Astrocyte (in vitro differentiated cells and primary cell): ENCODE measurements around the gene OTX2. TPM values are rescaled to one million over a fixed set of nuclear protein-coding genes. Genes with fewer than 3 reads are reported as not detected.

Experiments
- DNase-seq: peaks from one replicate; pipeline ENCODE4 v3.0.0-alpha.2; 2010; ENCODE audit warnings: low read depth
- FAIRE-seq: peaks from 2 replicates; lab custom pipeline; 2011; peaks lifted over from hg19 to GRCh38; lab: Jason Lieb, UNC
- H2AFZ ChIP-seq: 2 replicates; pipeline ENCODE4 v1.6.0; 2012; ENCODE audit warnings: low read depth, low read length, inconsistent platforms
- H3K27ac ChIP-seq: 2 replicates; pipeline ENCODE4 v1.5.1; 2011; ENCODE audit warnings: low read depth, low read length, inconsistent platforms
- H3K27me3 ChIP-seq: 2 replicates; pipeline ENCODE4 v1.6.0; 2011; ENCODE audit warnings: low read length, inconsistent platforms; ENCODE audit not compliant: insufficient read depth
- H3K36me3 ChIP-seq: 2 replicates; pipeline ENCODE4 v1.5.1; 2011; ENCODE audit warnings: low read length, inconsistent platforms; ENCODE audit not compliant: insufficient read depth
- H3K4me1 ChIP-seq: 2 replicates; pipeline ENCODE4 v1.5.1; 2011; ENCODE audit warnings: low read length, inconsistent platforms; ENCODE audit not compliant: insufficient read depth
- H3K4me2 ChIP-seq: 2 replicates; pipeline ENCODE4 v1.6.0; 2012; ENCODE audit warnings: low read length, inconsistent platforms
- H3K4me3 ChIP-seq: 2 replicates; pipeline ENCODE4 v1.5.1; 2011; ENCODE audit warnings: low read depth, mild to moderate bottlenecking, low read length, inconsistent platforms; ENCODE audit not compliant: insufficient read depth
- H3K79me2 ChIP-seq: 2 replicates; pipeline ENCODE4 v1.6.0; 2012; ENCODE audit warnings: mild to moderate bottlenecking, low read length, inconsistent platforms; ENCODE audit not compliant: insufficient read depth
- H3K9ac ChIP-seq: 2 replicates; pipeline ENCODE4 v1.6.0; 2012; ENCODE audit warnings: mild to moderate bottlenecking, low read length, inconsistent platforms
- H3K9me3 ChIP-seq: 2 replicates; pipeline ENCODE4 v1.5.1; 2012; ENCODE audit warnings: low read depth, mild to moderate bottlenecking, low read length, inconsistent platforms; ENCODE audit not compliant: insufficient read depth
- H4K20me1 ChIP-seq: 2 replicates; pipeline ENCODE4 v1.6.0; 2012; ENCODE audit warnings: low read length, inconsistent platforms; ENCODE audit not compliant: insufficient read depth
- H3K27ac Mint-ChIP-seq: one replicate; pipeline ENCODE4 v1.8.0; 2021; ENCODE audit warnings: mild to moderate bottlenecking, mixed read lengths; ENCODE audit not compliant: unreplicated experiment
- H3K27me3 Mint-ChIP-seq: one replicate; pipeline ENCODE4 v1.8.0; 2021; ENCODE audit warnings: low read depth, mixed read lengths; ENCODE audit not compliant: unreplicated experiment
- H3K36me3 Mint-ChIP-seq: one replicate; pipeline ENCODE4 v1.8.0; 2021; ENCODE audit warnings: low read depth, mixed read lengths; ENCODE audit not compliant: unreplicated experiment
- H3K4me1 Mint-ChIP-seq: one replicate; pipeline ENCODE4 v1.8.0; 2021; ENCODE audit warnings: low read depth, mixed read lengths; ENCODE audit not compliant: unreplicated experiment
- H3K4me3 Mint-ChIP-seq: one replicate; pipeline ENCODE4 v1.8.0; 2021; ENCODE audit warnings: mild to moderate bottlenecking, moderate library complexity, mixed read lengths; ENCODE audit not compliant: unreplicated experiment
- H3K9me3 Mint-ChIP-seq: one replicate; pipeline ENCODE4 v1.8.0; 2021; ENCODE audit warnings: mild to moderate bottlenecking, mixed read lengths; ENCODE audit not compliant: unreplicated experiment
- CTCF ChIP-seq: IDR thresholded peaks from 2 replicates; pipeline ENCODE4 v1.5.1; 2011; ENCODE audit warnings: low read depth, mild to moderate bottlenecking, inconsistent platforms, low read length, moderate library complexity; ENCODE audit not compliant: insufficient read depth
- EZH2 ChIP-seq: IDR thresholded peaks from 2 replicates; pipeline ENCODE4 v1.6.1; 2012; ENCODE audit warnings: mild to moderate bottlenecking, low read length, inconsistent platforms; ENCODE audit not compliant: insufficient read depth
- total RNA-seq: library from RNA; stranded (reverse); gene quantifications from 2 replicates; pipeline ENCODE4 v1.2.1, GENCODE V29; 2021

The OTX2 gene
- total RNA-seq, 1 donor from 2014 or later: 8.2 TPM

DNA sequence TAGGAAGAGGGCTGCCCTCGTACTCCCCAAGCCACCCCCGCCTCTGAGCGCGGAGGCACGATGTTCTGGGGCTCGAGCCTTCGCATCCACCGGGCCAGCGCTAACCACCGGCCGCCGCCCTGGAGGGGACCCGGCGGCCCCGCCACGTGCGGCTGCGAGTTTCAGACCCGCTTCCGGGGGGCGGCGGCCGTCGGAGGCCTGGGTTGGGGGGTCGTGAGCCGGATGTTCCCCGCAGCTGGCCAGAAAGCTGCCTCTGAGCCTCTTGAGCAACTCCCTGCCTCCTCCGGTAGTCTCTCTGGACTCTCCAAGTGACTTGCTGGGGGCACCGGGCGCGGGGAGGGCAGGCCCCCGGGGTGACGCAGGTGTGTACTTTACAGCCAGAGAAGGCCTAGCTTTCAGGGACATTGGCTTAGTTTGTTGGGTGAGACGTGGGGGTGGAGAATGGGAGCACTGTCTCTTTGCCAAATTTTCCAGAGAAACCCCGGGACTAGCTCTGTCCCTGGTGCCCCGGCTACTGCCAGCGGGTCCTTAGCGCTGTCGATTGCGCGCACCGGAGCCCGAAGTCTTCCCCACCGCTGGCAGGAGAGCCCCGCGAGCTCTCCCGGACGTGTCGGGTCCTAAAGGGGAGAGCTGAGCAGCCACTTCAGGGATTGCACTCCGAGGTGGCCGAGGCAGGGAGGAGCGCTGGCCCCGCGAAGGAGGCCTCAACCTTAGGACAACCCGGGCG lies 15.6 kb downstream of the OTX2 start:
- Histone ChIP-seq H3K27me3 (peaks cover 52% of the 10 kb centered on the region), H3K4me1 (no peaks in the 10 kb centered on the region), H3K4me3 (no peak overlapping the region), H3K36me3 (no peaks in the 10 kb centered on the region), H3K9me3 (peaks cover 2% of the 10 kb centered on the region), H3K79me2 (no peaks in the 10 kb centered on the region), H3K27ac (no peak overlapping the region), H4K20me1 (no peaks in the 10 kb centered on the region), H2AFZ (no peak overlapping the region), H3K4me2 (no peak overlapping the region), H3K9ac (no peak overlapping the region)
- Mint-ChIP-seq H3K36me3 (no peaks in the 10 kb centered on the region), H3K4me3 (no peak overlapping the region), H3K27ac (no peak overlapping the region), H3K27me3 (peaks cover 72% of the 10 kb centered on the region), H3K4me1 (no peaks in the 10 kb centered on the region), H3K9me3 (peaks cover 12% of the 10 kb centered on the region)
- TF ChIP-seq CTCF (no peak), EZH2 (peak; percentile 55)
- FAIRE-seq: no peak
- DNase-seq: no peak

DNA sequence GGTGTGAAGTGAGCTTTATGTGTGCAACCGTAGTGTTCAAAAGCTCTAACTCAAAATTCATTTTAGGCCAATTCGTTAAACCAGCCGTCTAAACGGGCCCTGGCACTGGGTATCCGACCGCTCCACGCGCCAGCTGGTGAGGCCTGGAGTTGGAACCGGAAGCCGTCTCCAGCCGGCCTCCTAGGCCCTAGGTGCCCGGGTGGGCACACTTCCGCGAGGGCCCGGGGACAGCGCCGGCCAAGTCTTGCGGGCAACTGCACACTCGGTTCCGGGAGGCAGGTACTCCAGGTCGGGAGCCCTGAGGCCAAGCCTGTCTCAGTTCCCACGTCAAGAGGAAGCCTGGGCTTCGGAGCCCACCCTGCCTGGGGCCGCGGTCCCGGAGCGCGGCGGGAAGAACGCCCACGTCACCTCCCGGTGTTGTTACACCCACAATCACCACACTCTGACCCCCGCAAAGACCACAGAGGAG lies 16.2 kb downstream of the OTX2 start:
- H3K79me2 ChIP-seq: no peaks in the 10 kb centered on the region
- H3K36me3 ChIP-seq: no peaks in the 10 kb centered on the region
- peaks cover 2% of the 10 kb centered on the region for H3K9me3 ChIP-seq
- no peak overlapping the region for H3K27ac ChIP-seq
- H3K27ac Mint-ChIP-seq: no peak overlapping the region
- peaks cover 12% of the 10 kb centered on the region for H3K9me3 Mint-ChIP-seq
- peaks cover 46% of the 10 kb centered on the region for H3K27me3 ChIP-seq
- FAIRE-seq: no peak
- no peaks in the 10 kb centered on the region for H4K20me1 ChIP-seq
- no peak overlapping the region for H2AFZ ChIP-seq
- no peak overlapping the region for H3K4me2 ChIP-seq
- H3K27me3 Mint-ChIP-seq: peaks cover 66% of the 10 kb centered on the region
- no peaks in the 10 kb centered on the region for H3K36me3 Mint-ChIP-seq
- no peak overlapping the region for H3K4me3 ChIP-seq
- H3K4me1 Mint-ChIP-seq: no peaks in the 10 kb centered on the region
- H3K9ac ChIP-seq: no peak overlapping the region
- no peak overlapping the region for H3K4me3 Mint-ChIP-seq
- H3K4me1 ChIP-seq: no peaks in the 10 kb centered on the region
- no peak for TF ChIP-seq EZH2
- no peak for TF ChIP-seq CTCF
- no peak for DNase-seq

DNA sequence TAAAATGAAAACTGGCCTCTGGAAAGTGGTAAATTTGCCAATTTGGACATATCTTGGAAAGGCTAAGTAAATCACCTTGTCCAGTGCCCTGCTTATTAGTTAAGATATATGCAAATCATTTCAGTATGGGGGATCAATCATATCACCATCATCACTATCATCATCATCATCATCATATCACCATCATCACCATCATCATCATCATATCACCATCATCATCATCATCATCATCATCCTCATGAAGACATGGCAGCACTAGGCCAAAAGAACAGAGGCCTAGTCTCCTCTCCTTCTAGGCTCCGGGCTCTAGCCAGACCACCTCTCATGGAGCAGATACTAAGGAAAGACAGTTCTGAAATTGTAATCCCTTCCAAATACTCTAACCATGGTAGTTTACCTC lies 20.3 kb downstream of the OTX2 start:
- Histone ChIP-seq H2AFZ (no peak overlapping the region), H3K4me1 (no peaks in the 10 kb centered on the region), H3K27ac (no peak overlapping the region), H3K27me3 (peaks cover 9% of the 10 kb centered on the region), H4K20me1 (no peaks in the 10 kb centered on the region), H3K4me2 (no peak overlapping the region), H3K4me3 (no peak overlapping the region), H3K79me2 (no peaks in the 10 kb centered on the region), H3K9ac (no peak overlapping the region), H3K36me3 (no peaks in the 10 kb centered on the region), H3K9me3 (no peaks in the 10 kb centered on the region)
- no peak for DNase-seq
- peaks cover 50% of the 10 kb centered on the region for H3K27me3 Mint-ChIP-seq
- H3K4me1 Mint-ChIP-seq: no peaks in the 10 kb centered on the region
- H3K9me3 Mint-ChIP-seq: peaks cover 3% of the 10 kb centered on the region
- H3K36me3 Mint-ChIP-seq: no peaks in the 10 kb centered on the region
- H3K4me3 Mint-ChIP-seq: no peak overlapping the region
- no peak for FAIRE-seq
- no peak overlapping the region for H3K27ac Mint-ChIP-seq
- no peak for TF ChIP-seq CTCF
- TF ChIP-seq EZH2: no peak
